Activated CD8-positive, alpha-beta memory T cell treated with anti-CD3 and anti-CD28 coated beads, Interleukin-2, amount 10 ng/mL, durations not matched to agents 7 days and 5 days (primary cell): ENCODE data around the gene AKAP13. TPM values are rescaled to one million over a fixed set of nuclear protein-coding genes. Genes with fewer than 3 reads are reported as not detected.
"Not testable (repeated sequence)": the region's sequence is repeated elsewhere in the genome, so short reads cannot be mapped to it uniquely, and the experiment has no call there.

Source experiments
- ATAC-seq: fragments of 150-1000 bp; cut with Tn5 transposase; one replicate; pipeline ENCODE4 v1.10.0; 2021; ENCODE audit warnings: moderate library complexity
- CTCF ChIA-PET: fragments of 350-600 bp; sonication (Branson Sonifier 250); formaldehyde crosslinking; loops from one replicate; lab custom pipeline; 2021; ENCODE audit warnings: antibody characterized with exemption; lab: Charles Lee
- DNase-seq: peaks from one replicate; pipeline ENCODE4 v3.0.0-alpha.2; 2020
- H3K27ac Mint-ChIP-seq: one replicate; pipeline ENCODE4 v1.8.0; 2021; ENCODE audit warnings: mild to moderate bottlenecking, mixed read lengths
- H3K27me3 Mint-ChIP-seq: one replicate; pipeline ENCODE4 v1.8.0; 2021; ENCODE audit warnings: mixed read lengths
- H3K36me3 Mint-ChIP-seq: one replicate; pipeline ENCODE4 v1.8.0; 2021; ENCODE audit warnings: mild to moderate bottlenecking, mixed read lengths
- H3K4me1 Mint-ChIP-seq: one replicate; pipeline ENCODE4 v1.8.0; 2021; ENCODE audit warnings: mixed read lengths
- H3K4me3 Mint-ChIP-seq: one replicate; pipeline ENCODE4 v1.8.0; 2021; ENCODE audit warnings: mild to moderate bottlenecking, moderate library complexity, mixed read lengths
- H3K9me3 Mint-ChIP-seq: one replicate; pipeline ENCODE4 v1.8.0; 2022; ENCODE audit warnings: low read depth, mixed read lengths
- total RNA-seq, 2 experiments: library from RNA; stranded (reverse); gene quantifications; one replicate each; pipeline ENCODE4 v1.2.3, GENCODE V29; 2021

The AKAP13 gene
- total RNA-seq, 2 experiments from 2014 or later: 150 to 172 TPM

DNA sequence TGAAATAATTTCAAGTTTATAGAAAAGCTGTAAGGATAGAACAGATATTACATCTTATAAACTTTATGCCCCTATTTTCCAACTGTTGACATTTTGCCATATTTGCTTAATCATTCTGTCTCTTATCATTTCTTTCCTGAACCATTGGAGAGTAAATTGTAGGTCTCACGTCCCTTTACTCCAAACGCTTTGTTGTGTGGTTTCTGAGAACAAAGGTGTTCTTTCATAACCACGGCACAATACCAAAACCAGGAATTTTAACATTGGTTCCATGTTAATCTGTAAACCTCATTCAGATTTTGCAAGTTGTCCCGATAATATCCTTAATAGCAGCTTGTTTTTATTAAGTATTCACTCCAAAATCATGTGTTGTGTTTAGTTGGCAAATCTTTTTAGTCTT lies 134.8 kb downstream of the AKAP13 start:
- no peaks in the 10 kb centered on the region for H3K27me3 Mint-ChIP-seq
- no peak overlapping the region for H3K4me3 Mint-ChIP-seq
- peaks cover 6% of the 10 kb centered on the region for H3K36me3 Mint-ChIP-seq
- peaks cover 17% of the 10 kb centered on the region for H3K4me1 Mint-ChIP-seq
- H3K27ac Mint-ChIP-seq: no peak overlapping the region
- no peaks in the 10 kb centered on the region for H3K9me3 Mint-ChIP-seq
- no peak for DNase-seq
- CTCF ChIA-PET: no interaction called here
- no peak for ATAC-seq

DNA sequence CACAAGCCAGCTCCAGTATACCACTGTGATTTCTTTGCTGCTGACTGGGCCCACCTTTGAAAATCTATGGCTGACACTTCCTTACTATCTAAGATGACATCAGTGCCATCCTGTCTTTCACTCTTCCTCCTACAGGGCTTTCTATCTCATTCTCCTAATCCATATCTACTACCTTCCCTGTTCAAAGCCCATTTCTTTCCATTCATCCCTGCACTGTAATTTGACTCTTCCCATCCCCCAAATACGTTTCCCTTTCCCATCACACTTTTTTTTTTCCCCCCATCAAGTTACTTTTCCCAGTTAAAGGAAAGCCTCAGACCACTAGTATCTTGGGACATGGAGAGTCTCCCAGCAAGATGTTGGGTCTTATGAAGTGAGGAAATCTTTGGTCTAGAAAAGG lies 136.7 kb downstream of the AKAP13 start:
- no peak for DNase-seq
- Mint-ChIP-seq H3K4me3 (no peak overlapping the region), H3K27ac (no peak overlapping the region), H3K4me1 (peaks cover 17% of the 10 kb centered on the region), H3K9me3 (no peaks in the 10 kb centered on the region), H3K27me3 (no peaks in the 10 kb centered on the region), H3K36me3 (peaks cover 12% of the 10 kb centered on the region)
- ATAC-seq: no peak
- CTCF ChIA-PET: no interaction called here

DNA sequence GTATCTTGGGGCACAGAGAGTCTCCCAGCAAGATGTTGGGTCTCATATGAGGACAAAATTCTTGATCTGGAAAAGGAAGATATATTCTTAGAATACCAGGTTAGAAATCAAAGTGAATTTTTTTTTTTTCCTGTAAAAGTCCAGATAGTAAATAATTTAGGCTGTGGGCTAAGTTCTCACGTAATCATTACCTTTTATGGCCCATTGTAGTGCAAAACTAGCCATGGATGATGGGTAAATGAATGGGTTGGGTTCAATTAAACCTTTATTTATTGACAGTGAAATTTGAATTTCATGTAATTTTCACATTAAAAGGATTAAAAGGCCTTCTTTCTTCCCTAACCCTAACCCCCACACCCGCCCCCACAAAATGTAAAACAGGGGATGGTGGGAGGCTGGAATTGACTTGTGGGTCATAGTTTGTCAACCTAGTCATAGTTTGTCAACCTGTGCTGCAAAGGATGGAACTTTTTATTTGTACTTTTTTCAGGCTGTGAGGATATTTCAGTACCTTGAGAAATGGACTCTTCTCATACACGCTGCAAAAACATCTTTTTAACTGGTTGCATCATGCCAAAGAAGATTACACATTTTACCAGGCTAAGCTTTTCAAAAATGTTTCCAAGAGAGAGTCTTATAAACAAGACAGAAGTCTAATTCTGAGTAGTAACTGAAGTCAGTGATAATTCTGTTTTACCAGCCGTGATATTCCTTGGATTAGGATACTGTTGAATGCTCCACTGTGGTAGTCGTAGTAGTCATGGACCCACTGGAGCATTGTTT lies 138.8 kb downstream of the AKAP13 start:
- peaks cover 26% of the 10 kb centered on the region for H3K36me3 Mint-ChIP-seq
- H3K27me3 Mint-ChIP-seq: no peaks in the 10 kb centered on the region
- H3K4me3 Mint-ChIP-seq: no peak overlapping the region
- CTCF ChIA-PET: no interaction called here
- H3K9me3 Mint-ChIP-seq: no peaks in the 10 kb centered on the region
- no peak overlapping the region for H3K27ac Mint-ChIP-seq
- ATAC-seq (no peak), DNase-seq (no peak)
- peaks cover 21% of the 10 kb centered on the region for H3K4me1 Mint-ChIP-seq

- no peak for DNase-seq
- Mint-ChIP-seq H3K27ac (no peak overlapping the region), H3K4me3 (no peak overlapping the region), H3K36me3 (peaks cover 31% of the 10 kb centered on the region), H3K9me3 (no peaks in the 10 kb centered on the region), H3K4me1 (peaks cover 30% of the 10 kb centered on the region), H3K27me3 (no peaks in the 10 kb centered on the region)
- CTCF ChIA-PET: interaction anchor here (1.2 kb wide), 2 partner anchors 15 to 230 kb away, joined by 3 read pairs; no protein-coding TSS in a partner anchor
- ATAC-seq: no peak
Measured at GRCh38 chr15:85520650-85521049, 140.2 kb downstream of the AKAP13 start.

GRCh38 chr15:85523530-85523929 lies 143.1 kb downstream of the AKAP13 start:
- no peak for ATAC-seq
- Mint-ChIP-seq H3K4me3 (no peak overlapping the region), H3K27ac (no peak overlapping the region), H3K27me3 (no peaks in the 10 kb centered on the region), H3K4me1 (peaks cover 33% of the 10 kb centered on the region), H3K9me3 (no peaks in the 10 kb centered on the region), H3K36me3 (peaks cover 34% of the 10 kb centered on the region)
- DNase-seq: no peak
- CTCF ChIA-PET: interaction anchor here (0.6 to 1.0 kb wide), 2 partner anchors 10 to 35 kb away, joined by 3 read pairs; no protein-coding TSS in a partner anchor

DNA sequence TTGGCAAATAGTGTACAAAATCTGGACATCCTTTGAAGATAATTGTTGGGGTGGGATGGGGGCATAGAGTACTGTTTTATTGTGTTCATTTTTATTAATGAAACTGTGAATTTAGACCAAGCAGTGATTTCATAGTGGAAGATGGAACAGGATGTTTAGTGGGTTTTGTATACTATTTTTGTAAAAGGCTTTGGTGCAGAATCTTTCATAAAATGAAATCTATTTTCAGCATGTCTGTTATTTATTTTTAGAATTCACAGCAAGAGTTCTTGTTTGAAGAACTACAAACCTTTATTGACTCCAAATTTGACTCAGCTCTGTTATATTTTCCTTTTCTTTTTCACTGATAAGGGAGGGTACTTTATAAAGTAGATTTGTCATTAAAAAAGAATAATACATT lies 145.4 kb downstream of the AKAP13 start:
- Mint-ChIP-seq H3K4me3 (no peak overlapping the region), H3K27ac (no peak overlapping the region), H3K27me3 (no peaks in the 10 kb centered on the region), H3K36me3 (peaks cover 39% of the 10 kb centered on the region), H3K4me1 (peaks cover 29% of the 10 kb centered on the region), H3K9me3 (no peaks in the 10 kb centered on the region)
- DNase-seq (no peak), ATAC-seq (no peak)
- CTCF ChIA-PET: interaction anchor here (1.1 kb wide), 1 partner anchor 229 kb away, joined by 7 read pairs; no protein-coding TSS in a partner anchor

GRCh38 chr15:85527895-85528294 lies 147.5 kb downstream of the AKAP13 start:
- DNase-seq (no peak), ATAC-seq (no peak)
- Mint-ChIP-seq H3K27ac (no peak overlapping the region), H3K9me3 (no peaks in the 10 kb centered on the region), H3K4me1 (peaks cover 30% of the 10 kb centered on the region), H3K27me3 (no peaks in the 10 kb centered on the region), H3K4me3 (no peak overlapping the region), H3K36me3 (peaks cover 27% of the 10 kb centered on the region)
- CTCF ChIA-PET: interaction anchor here (0.9 kb wide), 1 partner anchor 28 kb away, joined by 3 read pairs; no protein-coding TSS in a partner anchor

- ATAC-seq (no peak), DNase-seq (no peak)
- H3K36me3 Mint-ChIP-seq: peaks cover 25% of the 10 kb centered on the region
- CTCF ChIA-PET: no interaction called here
- H3K4me3 Mint-ChIP-seq: no peak overlapping the region
- no peaks in the 10 kb centered on the region for H3K27me3 Mint-ChIP-seq
- H3K9me3 Mint-ChIP-seq: no peaks in the 10 kb centered on the region
- H3K27ac Mint-ChIP-seq: no peak overlapping the region
- H3K4me1 Mint-ChIP-seq: peaks cover 33% of the 10 kb centered on the region
Measured at GRCh38 chr15:85530079-85530478, 149.7 kb downstream of the AKAP13 start.

DNA sequence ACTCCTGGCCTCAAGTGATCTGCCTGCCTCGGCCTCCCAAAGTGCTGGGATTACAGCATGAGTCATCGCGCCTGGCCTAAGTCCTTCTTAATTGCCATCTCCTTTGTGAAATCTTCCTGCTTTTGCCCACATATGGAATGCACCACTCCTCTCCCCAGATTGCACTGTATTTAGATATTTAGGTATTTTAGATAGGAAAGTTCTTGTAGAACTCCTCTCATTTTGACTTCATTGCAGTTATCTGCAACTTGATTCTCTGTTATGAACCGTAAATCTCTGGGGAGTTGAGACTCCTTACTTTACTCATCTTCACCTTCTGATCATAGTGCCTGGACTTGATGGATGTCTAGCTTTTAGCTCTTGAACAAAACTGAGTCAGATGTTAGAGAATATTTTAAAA lies 150.7 kb downstream of the AKAP13 start:
- Mint-ChIP-seq H3K36me3 (peaks cover 30% of the 10 kb centered on the region), H3K4me1 (peaks cover 28% of the 10 kb centered on the region), H3K9me3 (no peaks in the 10 kb centered on the region), H3K27me3 (no peaks in the 10 kb centered on the region), H3K4me3 (no peak overlapping the region), H3K27ac (no peak overlapping the region)
- CTCF ChIA-PET: no interaction called here
- ATAC-seq: no peak
- DNase-seq: no peak

- Mint-ChIP-seq H3K9me3 (no peaks in the 10 kb centered on the region), H3K36me3 (peaks cover 27% of the 10 kb centered on the region), H3K27me3 (no peaks in the 10 kb centered on the region), H3K4me1 (peaks cover 25% of the 10 kb centered on the region), H3K4me3 (no peak overlapping the region), H3K27ac (no peak overlapping the region)
- DNase-seq: no peak
- no peak for ATAC-seq
- CTCF ChIA-PET: interaction anchor here (0.6 to 1.1 kb wide), 3 partner anchors 9 to 48 kb away, joined by 3 read pairs; no protein-coding TSS in a partner anchor
Measured at GRCh38 chr15:85532689-85533088, 152.3 kb downstream of the AKAP13 start.

DNA sequence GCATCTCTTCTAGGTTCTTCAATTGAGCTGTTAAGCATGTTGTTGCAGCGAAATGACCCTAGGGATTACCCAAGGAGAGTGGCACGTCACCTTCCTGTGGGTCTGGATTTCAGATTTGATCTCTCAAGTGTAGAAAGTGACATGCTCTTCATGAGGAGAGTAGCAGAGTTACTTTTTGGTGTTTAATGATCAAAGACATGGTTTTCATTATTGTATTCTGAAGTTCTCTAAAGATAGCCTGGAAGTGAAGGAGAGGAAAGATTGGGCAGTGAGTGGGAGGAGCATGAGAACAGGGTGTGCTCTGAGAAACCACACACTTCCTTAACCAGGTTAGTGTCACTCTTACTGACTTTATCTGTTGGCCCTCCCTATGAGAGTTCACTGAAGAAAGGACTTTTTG lies 153.6 kb downstream of the AKAP13 start:
- Mint-ChIP-seq H3K27ac (peak overlapping the region; percentile 39), H3K4me3 (no peak overlapping the region), H3K36me3 (peaks cover 25% of the 10 kb centered on the region), H3K27me3 (no peaks in the 10 kb centered on the region), H3K4me1 (peaks cover 25% of the 10 kb centered on the region), H3K9me3 (no peaks in the 10 kb centered on the region)
- CTCF ChIA-PET: interaction anchor here (0.9 kb wide), 1 partner anchor 28 kb away, joined by 5 read pairs; no protein-coding TSS in a partner anchor
- ATAC-seq (peak; percentile 91), DNase-seq (no peak)

DNA sequence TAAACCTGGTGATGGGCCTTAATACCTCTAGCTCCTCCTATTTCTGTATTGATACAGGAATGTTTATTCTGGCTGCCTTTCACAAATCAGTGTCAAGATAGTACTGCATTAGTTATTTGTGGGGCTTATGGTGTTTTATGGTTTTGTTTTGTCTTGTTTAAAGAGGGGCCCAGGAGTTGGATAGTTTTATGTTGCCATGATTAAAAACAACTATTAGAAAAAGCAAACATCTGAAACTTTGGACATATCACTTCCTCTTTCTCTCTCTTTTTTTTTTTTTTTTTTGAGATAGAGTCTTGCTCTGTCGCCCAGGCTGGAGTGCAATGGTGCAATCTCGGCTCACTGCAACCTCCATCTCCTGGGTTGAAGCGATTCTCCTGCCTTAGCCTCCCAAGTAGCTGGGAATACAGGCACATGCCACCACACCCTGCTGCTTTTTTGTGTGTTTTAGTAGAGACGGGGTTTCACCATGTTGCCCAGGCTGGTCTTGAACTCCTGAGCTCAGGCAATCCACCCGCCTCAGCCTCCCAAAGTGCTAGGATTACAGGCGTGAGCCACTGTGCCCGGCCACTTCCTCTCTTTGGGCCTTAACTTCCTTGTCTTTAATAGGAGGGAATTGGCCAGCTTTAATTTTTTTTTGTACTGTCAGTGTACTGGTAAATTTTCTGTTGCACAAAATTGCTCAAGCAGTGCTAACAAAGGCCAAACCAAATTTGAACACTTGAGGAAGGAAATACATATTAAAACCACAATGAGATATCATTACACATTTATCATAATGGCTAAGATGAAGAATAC lies 155.3 kb downstream of the AKAP13 start:
- ATAC-seq, DNase-seq, H3K9me3 Mint-ChIP-seq, H3K4me3 Mint-ChIP-seq, H3K27me3 Mint-ChIP-seq, H3K27ac Mint-ChIP-seq: not testable (repeated sequence)
- CTCF ChIA-PET: interaction anchor here (0.7 kb wide), 2 partner anchors 27 to 82 kb away, joined by 3 read pairs; no protein-coding TSS in a partner anchor
- peaks cover 21% of the 10 kb centered on the region for H3K36me3 Mint-ChIP-seq
- peaks cover 41% of the 10 kb centered on the region for H3K4me1 Mint-ChIP-seq

DNA sequence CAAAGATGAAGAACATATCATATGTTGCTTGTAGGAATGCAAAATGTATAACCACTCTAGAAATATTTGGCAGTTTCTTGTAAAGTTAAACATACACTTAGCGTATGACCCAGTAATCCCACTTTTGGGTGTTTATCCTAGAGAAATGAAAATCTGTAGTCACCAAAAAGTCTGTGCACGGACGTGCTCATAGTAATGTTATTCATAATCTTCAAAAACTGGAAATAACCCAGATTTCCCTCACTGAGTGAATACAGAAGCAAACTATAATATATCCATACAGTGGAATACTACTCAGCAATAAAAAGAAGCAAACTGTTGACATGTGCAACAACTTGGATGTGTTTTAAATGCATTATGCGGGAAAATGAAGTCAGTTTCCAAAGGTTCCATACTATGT lies 155.9 kb downstream of the AKAP13 start:
- DNase-seq (no peak), ATAC-seq (no peak)
- Mint-ChIP-seq H3K4me3 (no peak overlapping the region), H3K9me3 (no peaks in the 10 kb centered on the region), H3K27ac (no peak overlapping the region), H3K27me3 (no peaks in the 10 kb centered on the region), H3K4me1 (peaks cover 47% of the 10 kb centered on the region), H3K36me3 (peaks cover 21% of the 10 kb centered on the region)
- CTCF ChIA-PET: interaction anchor here (0.7 kb wide), 1 partner anchor 82 kb away, joined by 3 read pairs; no protein-coding TSS in a partner anchor
